Measurements from ENCODE around the gene HBD. TPM values are rescaled to one million over a fixed set of nuclear protein-coding genes. Genes with fewer than 3 reads are reported as not detected.

The HBD gene
- total and polyA plus RNA-seq, 9 of the 15 experiments (the other 6 are each of a cell fraction or from before 2014, with no cell fraction given) = 11.8 to 169 (median 36.0) TPM

- TF ChIP-seq POLR3A (IDR thresholded peaks at IDR 0.05; ENCODE audit: borderline replicate concordance, extremely low read depth, insufficient read depth, insufficient read length) (no peak), ETS1 (conservative IDR thresholded peaks at IDR 0.05; ENCODE audit: control insufficient read depth, low read depth, low read length) (0 out of 2 replicates have a peak, but pooled peaks have one; percentile 71), ZBTB17 (CRISPR knock-in tag; IDR thresholded peaks at IDR 0.05) (0 out of 2 replicates have a peak, but pooled peaks have one; percentile 36), SP2 (IDR thresholded peaks at IDR 0.05; ENCODE audit: extremely low read depth, low read depth, low read length, poor library complexity, severe bottlenecking) (no peak), HDAC1 (IDR thresholded peaks at IDR 0.05) (peak; percentile 24 to 79; a peak in 1 of 4 replicates), TOE1 (IDR thresholded peaks at IDR 0.05; ENCODE audit: borderline replicate concordance) (no peak), TOE1 (CRISPR knock-in tag; IDR thresholded peaks at IDR 0.05; ENCODE audit: borderline replicate concordance, low read depth) (no peak), ZNF197 (CRISPR knock-in tag; IDR thresholded peaks at IDR 0.05; ENCODE audit: low read depth) (0 out of 2 replicates have a peak, but pooled peaks have one; percentile 3), ID3 (CRISPR knock-in tag; IDR thresholded peaks at IDR 0.05) (no peak), ID3 (tag; IDR thresholded peaks at IDR 0.05) (0 out of 2 replicates have a peak, but pooled peaks have one; percentile 39), VEZF1 (CRISPR knock-in tag; IDR thresholded peaks at IDR 0.05) (no peak), E2F6 (IDR thresholded peaks at IDR 0.05; ENCODE audit: borderline replicate concordance in 1 of 2, extremely low read depth in 1 of 2, insufficient read depth in 1 of 2, insufficient read length in 1 of 2, low read depth in 1 of 2, low read length in 1 of 2, poor library complexity in 1 of 2, severe bottlenecking in 1 of 2) (peak; percentile 68 to 75), MXD1 (CRISPR knock-in tag; IDR thresholded peaks at IDR 0.05; ENCODE audit: borderline replicate concordance, poor library complexity, severe bottlenecking) (no peak), GATAD2B (IDR thresholded peaks at IDR 0.05; ENCODE audit: borderline replicate concordance) (no peak)
Observed at GRCh38 chr11:5242933-5243815, 8.9 kb upstream of the HBD start (continued).

Measured in K562 (cell line).